Kasumi-1 (cell line): ENCODE results near the gene DLEC1.
"Not testable (repeated sequence)": the region's sequence is repeated elsewhere in the genome, so short reads cannot be mapped to it uniquely, and the experiment has no call there.

Experiments used
- DNase-seq, 2 experiments: peaks; one replicate each; lab custom pipeline; 2025; lab: John Stamatoyannopoulos, UW

The DLEC1 gene

DNA sequence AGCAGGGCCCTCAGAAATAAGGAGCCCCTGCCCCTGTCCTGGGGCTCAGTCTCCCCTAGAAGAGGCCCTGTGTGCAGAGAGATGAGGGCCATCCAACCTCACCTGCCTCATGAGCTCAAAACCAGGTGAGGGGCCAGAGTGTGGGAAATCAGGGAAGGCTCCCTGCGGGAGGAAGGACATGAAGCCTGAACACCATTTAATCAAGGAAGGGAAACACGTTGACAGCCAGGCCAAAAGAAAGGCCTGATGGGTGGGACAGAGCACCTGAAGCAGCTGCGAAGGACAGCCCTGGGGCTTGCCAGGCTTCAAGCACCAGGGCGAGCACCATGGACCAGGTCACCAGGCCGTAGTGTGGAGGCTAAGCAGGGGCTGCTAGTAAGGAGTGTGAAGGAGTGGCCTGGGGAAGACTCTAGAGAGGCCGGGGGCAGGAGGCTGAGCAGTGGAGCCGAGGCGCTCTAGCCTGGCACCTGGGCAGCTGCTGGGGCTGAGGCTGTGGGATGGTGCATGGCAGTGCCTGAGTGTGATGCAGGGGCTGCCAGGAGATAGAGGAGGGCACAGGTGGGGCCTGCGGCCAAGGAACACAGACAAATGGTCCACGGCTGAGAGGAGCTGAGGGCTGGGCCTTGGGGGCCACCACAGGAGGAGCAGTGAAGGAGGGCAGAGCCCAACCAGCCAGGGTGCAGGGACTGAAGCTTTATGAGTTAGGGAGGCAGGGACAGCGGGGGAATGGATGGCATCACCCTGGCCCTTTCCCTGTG, 81.9 kb downstream of the DLEC1 start:
- DNase-seq = no peak

DNA sequence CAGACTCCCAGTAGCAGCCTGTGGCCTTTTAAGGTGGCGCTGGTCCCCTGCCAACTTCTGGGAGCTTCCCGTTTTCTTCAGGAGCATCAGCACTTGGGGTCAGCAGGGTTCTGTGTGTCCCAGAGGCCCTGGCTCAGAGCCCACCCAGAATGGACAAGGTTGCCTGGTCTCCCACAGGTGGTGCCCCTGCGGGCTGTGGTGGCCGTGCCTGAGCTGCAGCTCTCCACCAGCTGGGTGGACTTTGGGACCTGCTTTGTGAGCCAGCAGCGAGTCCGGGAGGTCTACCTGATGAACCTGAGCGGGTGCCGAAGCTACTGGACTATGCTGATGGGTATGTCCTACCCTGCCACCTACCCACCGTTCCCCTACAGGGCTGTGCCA, 82.4 kb downstream of the DLEC1 start:
- DNase-seq = no peak

DNA sequence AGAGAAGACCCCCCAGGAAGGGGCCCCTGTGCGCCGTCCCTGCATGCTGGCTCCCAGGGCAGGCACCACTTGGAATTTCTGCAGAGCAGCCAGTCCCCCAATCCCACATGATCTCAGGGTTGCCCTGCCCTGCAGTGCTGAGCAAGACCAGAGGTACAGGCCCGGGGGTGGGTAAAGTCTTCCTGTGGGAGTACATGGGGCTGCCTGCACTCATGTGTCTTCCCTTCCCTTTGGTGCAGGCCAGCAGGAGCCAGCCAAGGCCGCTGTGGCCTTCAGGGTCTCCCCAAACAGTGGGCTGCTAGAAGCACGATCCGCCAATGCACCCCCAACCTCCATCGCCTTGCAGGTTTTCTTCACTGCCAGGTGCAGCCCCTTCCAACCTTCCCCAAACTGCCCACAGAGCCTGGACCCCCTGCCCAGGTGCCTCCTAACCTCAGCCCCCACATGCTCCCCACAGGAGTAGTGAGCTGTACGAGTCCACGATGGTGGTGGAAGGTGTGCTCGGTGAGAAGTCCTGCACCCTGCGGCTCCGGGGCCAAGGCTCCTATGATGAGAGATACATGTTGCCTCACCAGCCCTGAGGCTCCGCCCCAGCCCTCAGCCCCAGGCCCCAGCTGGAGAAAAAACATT, 82.9 kb downstream of the DLEC1 start:
- DNase-seq = no peak

DNA sequence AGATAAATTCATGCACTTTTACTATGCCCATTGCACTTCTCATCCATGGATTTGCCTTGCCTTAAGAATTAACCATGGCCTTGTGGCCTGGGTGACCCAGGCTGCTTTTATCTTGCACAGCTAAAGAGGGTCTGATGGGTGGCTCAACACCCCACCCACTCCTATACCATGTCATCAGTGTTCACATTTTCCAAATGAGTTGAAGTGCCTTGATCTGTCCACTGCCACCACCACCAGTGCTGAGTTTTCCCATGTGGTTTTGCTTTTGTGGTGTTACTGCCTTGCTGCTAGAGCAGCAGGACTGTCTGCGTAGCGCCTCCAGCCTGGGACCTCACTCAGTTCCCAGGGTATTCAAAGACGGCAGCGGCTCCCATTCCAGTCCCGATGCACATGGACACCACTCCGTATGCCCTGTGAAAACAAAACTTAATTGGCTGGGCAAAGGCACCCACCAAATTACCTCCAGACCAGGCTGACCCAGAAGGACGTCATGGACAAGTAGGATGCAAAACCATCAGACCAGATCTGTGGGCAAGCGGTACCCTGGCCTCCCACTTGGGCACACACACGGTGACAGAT, 83.8 kb downstream of the DLEC1 start:
- DNase-seq = no peak

DNA sequence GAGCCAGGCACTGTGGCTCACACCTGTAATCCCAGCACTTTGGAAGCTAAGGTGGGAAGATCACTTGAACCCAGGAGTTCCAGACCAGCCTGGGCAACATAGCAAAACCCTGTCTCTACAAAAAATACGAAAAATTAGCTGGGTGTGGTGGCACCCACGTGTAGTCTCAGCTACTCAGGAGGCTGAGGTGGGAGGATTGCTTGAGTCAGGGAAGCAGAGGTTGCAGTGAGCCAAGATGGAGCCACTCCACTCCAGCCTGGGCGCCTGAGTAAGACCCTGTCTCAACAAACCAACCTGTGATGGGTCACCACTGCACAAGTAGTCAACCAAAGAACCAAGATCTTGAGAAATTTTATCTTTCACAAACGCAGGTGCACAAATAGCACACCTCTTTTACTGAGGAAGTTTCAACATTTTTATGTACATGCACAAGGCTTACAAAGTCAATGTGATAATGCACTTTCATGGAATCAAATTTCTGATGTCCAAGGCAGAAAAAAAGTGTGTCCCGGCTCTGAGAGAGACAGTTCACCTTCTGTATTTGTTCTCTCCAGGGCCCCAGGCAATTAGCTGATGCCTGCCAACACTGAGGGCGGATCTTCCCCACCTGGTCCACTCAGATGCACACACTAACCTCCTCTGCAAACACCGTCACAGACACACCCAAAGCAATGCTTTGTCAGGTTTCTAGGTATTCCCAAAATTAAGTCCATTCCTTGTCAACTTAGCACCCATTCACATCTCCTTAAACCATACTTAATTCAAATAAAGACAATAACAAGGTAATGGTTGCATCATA, 85.5 kb downstream of the DLEC1 start:
- DNase-seq = no peak

DNA sequence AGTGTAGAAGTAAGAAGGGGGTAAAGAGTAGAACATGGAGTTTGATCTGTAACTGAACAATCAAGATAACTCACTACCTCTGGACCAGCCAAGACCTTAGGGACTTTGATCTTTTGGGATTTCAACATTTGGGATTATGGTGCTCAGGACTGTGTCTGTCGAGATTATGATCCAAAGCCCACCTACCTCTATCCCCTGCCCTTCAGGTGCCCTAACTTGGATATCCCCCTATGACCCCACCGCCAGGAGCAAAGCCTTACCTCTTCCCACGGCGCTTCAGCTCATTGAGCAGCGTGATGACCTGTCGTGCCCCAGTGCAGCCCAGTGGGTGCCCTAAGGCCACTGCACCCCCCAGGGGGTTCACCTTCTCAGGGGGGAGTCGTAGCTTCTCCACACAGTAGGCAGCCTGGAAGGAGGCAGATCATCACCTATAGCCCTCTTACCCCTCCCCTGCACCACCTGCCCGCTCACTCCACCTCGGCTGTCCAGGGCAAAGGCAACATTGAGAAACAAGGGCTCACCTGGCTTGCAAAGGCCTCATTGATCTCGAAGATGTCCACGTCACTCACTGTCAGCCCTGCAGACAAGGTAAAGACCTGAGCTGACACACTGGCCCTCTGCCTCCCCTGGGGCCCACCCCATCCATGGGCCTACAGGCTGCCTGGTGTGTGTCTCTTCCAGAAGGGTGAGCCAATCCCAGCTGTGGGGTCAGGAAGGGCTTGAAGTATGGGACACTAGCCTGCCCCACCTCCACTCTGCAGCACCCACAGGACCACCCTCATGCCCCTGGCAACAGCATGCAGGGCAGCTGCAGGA, 86.5 kb downstream of the DLEC1 start:
- DNase-seq = no peak

DNA sequence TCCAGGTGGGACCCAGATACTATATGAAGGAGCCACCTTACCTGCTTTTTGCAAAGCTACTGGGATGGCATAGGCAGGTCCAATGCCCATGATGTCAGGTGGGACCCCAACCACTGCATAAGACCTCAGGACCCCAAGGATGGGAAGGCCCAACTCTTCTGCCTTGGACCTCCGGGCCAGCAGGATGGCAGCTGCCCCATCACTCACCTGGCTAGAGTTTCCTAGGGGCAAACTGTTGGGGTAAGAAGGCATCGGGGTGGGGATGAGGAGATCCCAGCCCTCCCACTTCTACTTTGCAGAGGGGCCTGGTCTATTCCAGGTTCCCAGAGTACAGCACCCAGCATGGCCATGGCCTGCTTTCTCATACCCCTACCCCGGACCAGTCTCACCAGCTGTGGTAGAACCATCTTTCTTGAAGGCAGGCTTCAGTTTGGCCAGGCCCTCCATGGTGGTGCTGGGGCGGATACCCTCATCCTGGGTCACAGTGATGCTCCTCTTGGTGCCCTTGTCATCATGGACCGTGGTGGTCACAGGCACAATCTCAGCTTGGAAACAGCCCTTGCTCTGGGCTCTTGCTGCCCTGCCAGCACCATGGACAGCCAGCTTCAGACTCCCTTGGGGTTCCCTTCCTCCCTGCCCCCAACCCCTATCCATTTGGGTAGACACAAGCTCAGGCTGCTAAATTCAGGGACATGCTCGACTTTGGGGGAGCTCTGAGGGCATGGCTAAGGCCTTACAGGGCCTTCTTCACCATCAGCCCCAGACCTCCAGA, 87.3 kb downstream of the DLEC1 start:
- no peak for DNase-seq

DNA sequence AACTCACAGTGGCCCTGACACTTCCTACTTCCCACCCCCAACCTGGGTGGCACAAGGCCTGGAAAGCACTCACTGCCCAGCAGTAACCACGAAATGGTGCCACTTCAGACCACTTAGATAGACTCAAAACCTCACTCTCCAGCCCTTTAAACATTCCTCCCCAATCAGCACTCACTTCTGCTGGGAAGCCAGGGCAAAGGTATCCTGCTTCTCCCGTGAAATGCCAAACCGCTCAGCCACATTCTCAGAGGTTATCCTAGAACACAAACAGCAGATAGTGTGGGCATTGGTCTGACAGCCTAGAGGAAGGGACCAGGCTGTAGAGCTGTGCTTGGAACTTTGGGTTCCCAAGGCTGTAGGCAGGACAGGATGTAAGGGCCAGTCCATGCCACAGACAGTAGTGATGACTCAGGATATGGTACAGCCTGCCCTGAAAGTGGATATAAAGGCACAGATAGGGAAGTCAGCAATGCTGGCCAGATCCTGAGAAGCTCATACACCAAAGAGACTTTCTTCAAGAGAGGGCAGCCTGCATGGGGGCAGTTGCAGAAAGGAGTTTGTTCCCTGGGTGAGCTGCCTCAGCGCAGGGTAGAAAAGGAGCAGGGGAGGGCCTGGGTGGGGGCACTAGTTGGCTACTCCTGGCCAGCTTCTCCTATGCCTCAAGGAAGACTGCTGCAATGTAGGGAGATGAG, 88.7 kb downstream of the DLEC1 start:
- DNase-seq = no peak

DNA sequence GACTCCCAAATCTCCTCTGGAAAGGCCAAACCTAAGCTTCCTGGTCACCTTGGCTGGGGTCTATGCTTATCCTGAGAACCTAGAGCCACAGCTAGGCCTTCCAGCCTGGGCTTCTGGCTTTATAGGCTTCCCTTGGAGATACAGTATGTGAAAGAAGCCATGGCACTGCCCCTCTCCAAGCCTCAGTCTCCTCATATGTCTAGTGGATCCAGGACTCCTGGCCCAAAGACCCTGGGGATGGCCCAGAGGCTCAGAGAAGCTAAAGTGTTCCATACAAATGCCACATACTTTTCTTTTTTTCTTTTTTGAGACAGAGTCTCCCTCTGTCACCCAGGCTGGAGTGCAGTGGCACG, 89.3 kb downstream of the DLEC1 start:
- DNase-seq = no peak

DNA sequence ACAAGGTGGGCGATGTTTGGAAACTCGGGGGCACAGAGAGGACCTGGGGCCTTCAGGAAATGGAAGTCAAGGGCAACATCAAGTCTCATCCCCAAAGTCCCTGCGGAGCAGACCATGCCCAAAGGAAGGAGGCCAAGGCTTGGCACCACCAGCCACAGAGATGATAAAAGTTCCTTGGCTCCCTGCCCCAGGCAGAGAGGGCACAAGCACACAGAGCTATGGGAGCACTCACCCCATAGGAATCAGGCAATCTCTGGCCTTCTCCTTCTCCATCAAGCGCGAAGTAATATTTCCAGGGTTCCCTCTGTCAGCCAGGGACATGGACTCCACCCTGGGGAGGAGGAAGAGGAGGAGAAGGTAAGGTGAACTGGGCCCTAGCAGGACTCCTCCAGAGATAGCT, 90.0 kb downstream of the DLEC1 start:
- no peak for DNase-seq

DNA sequence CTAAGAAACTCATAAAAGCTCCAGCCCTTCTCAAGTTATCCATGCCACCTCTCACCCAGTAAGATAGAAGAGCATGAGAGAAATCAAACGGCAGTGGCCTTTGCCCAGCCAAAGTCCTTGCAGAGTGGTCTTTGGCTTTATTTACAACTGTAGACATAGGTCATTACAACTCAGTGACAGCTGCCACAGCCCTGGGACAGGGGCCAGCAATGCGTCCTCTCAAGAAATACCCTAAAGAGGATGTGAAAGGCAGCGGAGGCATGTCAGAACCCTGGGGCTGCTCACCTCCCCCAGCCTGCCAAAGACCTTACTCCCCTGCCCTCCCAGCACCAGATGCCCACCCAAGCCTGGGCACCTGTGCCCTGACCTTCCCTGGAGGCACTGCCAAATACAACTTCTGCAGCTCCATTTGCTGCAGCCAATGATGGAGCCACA, 91.6 kb downstream of the DLEC1 start:
- no peak for DNase-seq

DNA sequence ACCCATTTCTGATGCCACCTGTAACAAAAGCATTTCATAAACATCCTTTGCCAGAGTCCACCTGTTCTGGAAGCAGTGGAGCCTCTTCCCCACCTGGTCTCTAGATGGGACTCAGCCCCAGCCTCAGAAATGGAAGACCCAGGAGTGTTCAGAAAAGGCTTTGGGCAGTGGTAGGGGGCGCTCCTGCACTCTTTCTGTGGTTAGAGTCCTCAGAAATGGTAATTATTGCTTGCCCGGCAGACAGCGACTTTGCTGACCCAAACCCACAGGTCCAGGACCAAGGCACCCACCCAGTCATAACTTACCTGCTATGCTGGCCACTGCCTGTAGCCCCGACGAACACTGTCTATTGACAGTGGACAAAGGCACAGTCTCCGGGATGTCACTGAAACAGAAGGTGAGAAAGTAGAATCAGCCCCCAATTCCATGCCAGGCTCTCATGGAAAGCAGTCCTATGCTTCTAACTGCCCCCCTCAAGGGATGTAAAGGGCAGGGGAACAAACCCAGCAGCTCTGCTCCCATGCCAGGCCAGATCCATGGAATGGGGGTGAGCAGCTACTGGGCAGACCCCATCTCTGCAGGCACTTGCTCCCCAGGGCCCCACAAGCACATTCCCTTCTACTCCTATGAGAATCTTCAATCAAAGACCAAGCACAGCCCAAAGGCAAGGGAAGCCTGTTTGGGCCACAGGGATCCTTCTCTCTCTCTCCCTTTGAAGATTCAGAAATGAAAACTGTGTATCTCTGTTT, 92.8 kb downstream of the DLEC1 start:
- DNase-seq = peak; percentile 54 to 60

DNA sequence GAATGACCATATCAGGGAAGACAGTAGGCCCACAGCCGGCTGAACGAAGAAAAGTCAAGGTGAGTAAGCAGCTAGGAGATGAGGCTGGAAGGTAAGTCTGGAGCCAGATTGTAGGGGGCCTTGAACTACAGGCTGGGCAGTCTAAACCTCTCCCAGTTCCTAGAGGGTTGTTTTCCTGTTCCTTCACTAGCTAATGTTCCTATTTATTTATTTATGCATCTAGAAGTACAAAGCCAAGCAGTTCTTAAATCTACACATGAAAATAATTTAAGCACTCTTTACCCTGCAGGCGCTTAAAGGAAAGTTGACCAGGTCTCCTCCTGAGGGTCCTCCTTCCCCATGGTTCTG, 94.2 kb downstream of the DLEC1 start:
- no peak for DNase-seq

DNA sequence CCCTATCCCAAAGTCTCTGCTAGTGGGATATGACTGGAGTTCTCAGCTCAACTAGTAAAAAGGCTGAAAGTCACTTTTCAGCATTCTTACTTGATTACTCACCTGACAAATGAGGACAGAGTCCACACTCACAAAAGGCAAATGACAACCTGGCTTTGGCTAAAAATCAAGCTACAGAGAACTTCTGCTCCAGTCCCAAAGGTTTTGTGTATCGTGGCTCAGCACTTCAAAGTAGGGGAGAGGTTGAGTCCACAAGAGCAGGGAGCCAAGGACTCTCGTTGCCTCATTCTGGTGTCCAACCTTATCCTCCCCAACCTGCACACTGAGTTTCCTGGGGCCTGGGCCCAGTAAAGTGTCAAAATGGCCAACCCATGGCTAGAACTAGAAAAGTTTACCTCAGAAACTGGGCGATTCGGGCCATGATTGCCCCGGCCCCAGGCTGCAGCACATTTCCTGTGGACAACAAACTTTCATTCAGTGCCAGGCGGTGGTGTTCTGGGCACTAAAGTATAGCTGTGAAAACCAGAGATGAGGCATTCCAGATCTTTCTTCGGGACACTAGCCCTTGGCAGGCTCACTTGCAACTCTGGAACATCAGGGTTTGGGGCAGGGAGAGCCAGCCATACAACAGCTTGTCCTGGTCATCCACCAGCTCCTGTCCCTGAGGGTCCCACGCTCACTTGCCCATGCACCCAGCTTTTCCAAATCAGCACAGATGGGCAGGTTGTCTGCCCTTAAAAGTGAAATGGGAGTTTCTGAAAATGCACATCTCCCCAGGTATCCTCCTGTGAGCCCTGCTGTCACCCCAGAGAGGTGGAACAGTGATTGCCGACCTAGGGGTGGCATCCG, 94.8 kb downstream of the DLEC1 start:
- no peak for DNase-seq

DNA sequence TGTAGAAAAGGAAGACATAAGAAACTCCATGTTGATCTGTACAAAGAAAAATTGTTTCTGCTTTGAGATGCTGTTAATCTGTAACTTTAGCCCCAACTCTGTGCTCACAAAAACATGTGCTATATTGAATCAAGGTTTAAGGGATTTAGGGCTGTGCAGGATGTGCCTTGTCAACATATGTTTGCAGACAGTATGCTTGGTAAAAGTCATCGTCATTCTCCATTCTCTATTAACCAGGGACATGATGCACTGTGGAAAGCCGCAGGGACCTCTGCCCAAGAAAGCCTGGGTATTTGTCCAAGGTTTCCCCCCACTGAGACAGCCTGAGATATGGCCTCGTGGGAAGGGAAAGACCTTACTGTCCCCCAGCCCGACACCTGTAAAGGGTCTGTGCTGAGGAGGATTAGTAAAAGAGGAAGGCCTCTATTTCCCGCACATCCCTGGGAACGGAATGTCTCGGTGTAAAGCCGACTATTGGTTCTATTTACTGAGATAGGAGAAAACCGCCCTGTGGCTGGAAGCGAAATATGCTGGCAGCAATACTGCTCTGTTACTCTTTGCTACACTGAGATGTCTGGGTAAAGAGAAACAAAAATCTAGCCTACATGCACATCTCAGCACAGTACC, 95.6 kb downstream of the DLEC1 start:
- not testable (repeated sequence) for DNase-seq

DNA sequence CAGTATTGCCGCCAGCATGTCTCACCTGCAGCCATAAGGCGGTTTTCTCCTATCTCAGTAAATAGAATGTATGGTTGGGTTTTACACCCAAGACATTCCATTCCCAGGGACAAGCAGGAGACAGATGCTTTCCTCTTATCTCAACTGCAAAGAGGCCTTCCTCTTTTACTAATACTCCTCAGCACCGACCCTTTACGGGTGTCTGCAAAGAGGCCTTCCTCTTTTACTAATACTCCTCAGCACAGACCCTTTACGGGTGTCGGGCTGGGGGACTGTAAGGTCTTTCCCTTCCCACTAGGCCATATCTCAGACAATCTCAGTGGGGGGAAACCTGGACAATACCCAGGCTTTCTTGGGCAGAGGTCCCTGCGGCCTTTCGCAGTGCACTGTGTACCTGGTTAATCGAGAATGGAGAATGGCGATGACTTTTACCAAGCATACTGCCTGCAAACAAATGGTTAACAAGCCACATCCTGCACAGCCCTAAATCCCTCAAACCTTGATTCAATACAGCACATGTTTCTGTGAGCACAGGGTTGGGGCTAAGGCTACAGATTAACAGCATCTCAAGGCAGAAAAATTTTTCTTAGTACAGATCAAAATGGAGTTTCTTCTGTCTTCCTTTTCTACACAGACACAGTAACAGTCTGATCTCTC, 96.7 kb downstream of the DLEC1 start:
- DNase-seq = peak; percentile 63 to 65

DNA sequence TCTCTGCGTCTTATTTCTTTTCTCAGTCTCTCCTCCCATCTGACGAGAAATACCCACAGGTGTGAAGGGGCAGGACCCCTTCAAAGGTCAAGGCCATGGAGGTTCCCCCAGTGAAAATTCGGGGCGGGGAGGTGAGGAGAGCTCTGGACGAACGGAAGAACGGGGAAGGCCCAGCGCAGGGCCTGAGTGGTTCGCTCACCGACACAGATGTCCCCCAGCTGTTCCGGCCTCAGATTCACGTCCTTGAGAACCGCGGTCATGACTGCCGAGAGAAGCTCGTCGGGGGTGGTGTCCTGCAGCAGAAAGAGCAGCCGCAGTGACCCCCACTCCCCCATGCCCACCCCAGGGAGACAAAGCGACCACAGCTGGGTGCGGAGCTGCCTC, 97.4 kb downstream of the DLEC1 start:
- DNase-seq = no peak
